IMR-90 (cell line): Measurements from ENCODE around the gene SLC25A41. TPM values are rescaled to one million over a fixed set of nuclear protein-coding genes. Genes with fewer than 3 reads are reported as not detected.
A peak's percentile ranks its signal among the peaks of the same experiment; 100 is the strongest.

Experiments
- ATAC-seq: fragments of 200-7000 bp; cut with Tn5 transposase; 2 replicates; pipeline ENCODE4 v1.9.1; 2020; ENCODE audit warnings: low read depth, mild to moderate bottlenecking, moderate library complexity
- BruUV-seq: library from RNA; stranded (reverse); fragments of 400-500 nt; replicated peaks from 2 replicates; lab custom pipeline; 2021; lab: Mats Ljungman, UMichigan
- CTCF ChIA-PET: fragments of 300-600 bp; formaldehyde crosslinking; extraction: SDS; loops from one replicate; lab custom pipeline; 2021; ENCODE audit warnings: antibody characterized with exemption; lab: Yijun Ruan, JAX
- POLR2A ChIA-PET: fragments of 300-600 bp; sonication (Branson Sonifier 250); formaldehyde crosslinking; loops from one replicate; lab custom pipeline; 2022; ENCODE audit warnings: antibody characterized with exemption; ENCODE audit not compliant: unreplicated experiment; lab: Charles Lee
- DNase-seq: peaks from one replicate; pipeline ENCODE4 v3.0.0; 2013
- H2AFZ ChIP-seq: replicated peaks from 2 replicates; pipeline ENCODE3; 2013; ENCODE audit warnings: low read length, mild to moderate bottlenecking; ENCODE audit not compliant: poor library complexity
- H2AK5ac ChIP-seq: 2 replicates; pipeline ENCODE4 v1.6.1; 2013; ENCODE audit warnings: low read depth, low read length, inconsistent platforms
- H2AK9ac ChIP-seq: replicated peaks from 2 replicates; pipeline ENCODE3; 2013; ENCODE audit warnings: mild to moderate bottlenecking, low read depth, low read length, moderate library complexity; ENCODE audit not compliant: poor library complexity
- H2BK120ac ChIP-seq: 2 replicates; pipeline ENCODE4 v1.6.1; 2013; ENCODE audit warnings: low read depth, low read length, inconsistent platforms
- H2BK15ac ChIP-seq: 3 replicates; pipeline ENCODE4 v1.6.1; 2013; ENCODE audit warnings: low read depth, low read length, inconsistent platforms
- H2BK20ac ChIP-seq: 2 replicates; pipeline ENCODE4 v1.6.1; 2013; ENCODE audit warnings: low read depth, mild to moderate bottlenecking, inconsistent platforms, low read length, moderate library complexity
- H2BK5ac ChIP-seq: 2 replicates; pipeline ENCODE4 v1.6.1; 2013; ENCODE audit warnings: mild to moderate bottlenecking, low read depth, low read length, inconsistent platforms; ENCODE audit not compliant: poor library complexity, severe bottlenecking
- H3K14ac ChIP-seq: replicated peaks from 2 replicates; pipeline ENCODE4 v1.6.1; 2013; ENCODE audit warnings: low read depth, low read length, inconsistent platforms
- H3K18ac ChIP-seq: 2 replicates; pipeline ENCODE4 v1.6.1; 2013; ENCODE audit warnings: low read depth, low read length, control low read depth
- H3K23ac ChIP-seq: 2 replicates; pipeline ENCODE4 v1.6.1; 2013; ENCODE audit warnings: low read depth, low read length, inconsistent platforms
- H3K27ac ChIP-seq: 2 replicates; pipeline ENCODE4 v1.5.1; 2013; ENCODE audit warnings: mild to moderate bottlenecking, control low read depth, low read length; ENCODE audit not compliant: insufficient read depth
- H3K27me3 ChIP-seq: 2 replicates; pipeline ENCODE4 v1.6.1; 2013; ENCODE audit warnings: low read length; ENCODE audit not compliant: control insufficient read depth, insufficient read depth
- H3K36me3 ChIP-seq: 2 replicates; pipeline ENCODE4 v1.6.1; 2013; ENCODE audit warnings: low read length, mixed read lengths; ENCODE audit not compliant: control insufficient read depth, insufficient read depth
- H3K4ac ChIP-seq: 2 replicates; pipeline ENCODE4 v1.6.1; 2013; ENCODE audit warnings: low read depth, low read length, inconsistent platforms
- H3K4me1 ChIP-seq: 2 replicates; pipeline ENCODE4 v1.6.1; 2013; ENCODE audit warnings: low read length, mixed read lengths; ENCODE audit not compliant: control insufficient read depth, insufficient read depth
- H3K4me2 ChIP-seq: 2 replicates; pipeline ENCODE4 v1.6.1; 2013; ENCODE audit warnings: low read depth, mild to moderate bottlenecking, control low read depth, low read length, moderate library complexity
- H3K4me3 ChIP-seq: 2 replicates; pipeline ENCODE4 v1.5.1; 2013; ENCODE audit warnings: low read depth, mild to moderate bottlenecking, control low read depth, low read length, moderate library complexity; ENCODE audit not compliant: insufficient read depth
- H3K56ac ChIP-seq: 2 replicates; pipeline ENCODE4 v1.6.1; 2013; ENCODE audit warnings: low read length, inconsistent platforms; ENCODE audit not compliant: insufficient read depth; ENCODE audit errors: extremely low read depth
- H3K79me1 ChIP-seq, 2 experiments: 2 replicates each; pipeline ENCODE4 v1.6.1; 2013; ENCODE audit warnings: low read length in 2 of 2, inconsistent platforms in 1 of 2, low read depth in 1 of 2
- H3K9ac ChIP-seq: 2 replicates; pipeline ENCODE4 v1.6.1; 2013; ENCODE audit warnings: low read depth, low read length, control low read depth
- H3K9me1 ChIP-seq: 2 replicates; pipeline ENCODE4 v1.6.1; 2013; ENCODE audit warnings: low read length, inconsistent platforms; ENCODE audit not compliant: insufficient read depth
- H3K9me3 ChIP-seq: 2 replicates; pipeline ENCODE4 v1.6.1; 2013; ENCODE audit warnings: low read length; ENCODE audit not compliant: control insufficient read depth, insufficient read depth
- H4K20me1 ChIP-seq: 2 replicates; pipeline ENCODE4 v1.6.1; 2013; ENCODE audit warnings: low read length, inconsistent platforms; ENCODE audit not compliant: insufficient read depth
- H4K5ac ChIP-seq: 2 replicates; pipeline ENCODE4 v1.6.1; 2013; ENCODE audit warnings: mild to moderate bottlenecking, low read depth, low read length, control low read depth
- H4K8ac ChIP-seq, 2 experiments: 2 replicates each; pipeline ENCODE4 v1.6.1; 2013; ENCODE audit warnings: low read depth in 2 of 2, low read length in 2 of 2, control low read depth in 1 of 2, inconsistent platforms in 1 of 2
- H4K91ac ChIP-seq: 2 replicates; pipeline ENCODE4 v1.6.1; 2013; ENCODE audit warnings: low read depth, low read length, inconsistent platforms; ENCODE audit not compliant: insufficient read depth
- BHLHE40 ChIP-seq: fragments of 150-350 bp; IDR thresholded peaks from 2 replicates; pipeline ENCODE4 v1.6.1; 2016; ENCODE audit warnings: mild to moderate bottlenecking, low read depth, low read length
- CEBPB ChIP-seq: IDR thresholded peaks from 2 replicates; pipeline ENCODE4 v1.6.1; 2012; ENCODE audit warnings: low read depth, low read length, improper control_type of control experiment
- CHD1 ChIP-seq: IDR thresholded peaks from 2 replicates; pipeline ENCODE4 v1.6.1; 2012; ENCODE audit warnings: low read depth, low read length, improper control_type of control experiment
- CTCF ChIP-seq: conservative IDR thresholded peaks from 2 replicates; pipeline ENCODE4 v1.5.1; 2012; ENCODE audit warnings: mild to moderate bottlenecking, low read depth, low read length, improper control_type of control experiment
- ELK1 ChIP-seq: fragments of 150-350 bp; IDR thresholded peaks from 2 replicates; pipeline ENCODE4 v1.6.1; 2016; ENCODE audit warnings: low read depth, mild to moderate bottlenecking, low read length, moderate library complexity, borderline replicate concordance
- MAFK ChIP-seq: IDR thresholded peaks from 2 replicates; pipeline ENCODE4 v1.6.1; 2012; ENCODE audit warnings: low read depth, low read length, improper control_type of control experiment
- MAZ ChIP-seq: IDR thresholded peaks from 2 replicates; pipeline ENCODE4 v1.6.1; 2012; ENCODE audit warnings: low read depth, mild to moderate bottlenecking, low read length, improper control_type of control experiment, moderate library complexity, borderline replicate concordance
- RAD21 ChIP-seq: IDR thresholded peaks from 2 replicates; pipeline ENCODE4 v1.6.1; 2012; ENCODE audit warnings: low read length, improper control_type of control experiment
- RFX5 ChIP-seq: IDR thresholded peaks from 2 replicates; pipeline ENCODE4 v1.8.0; 2012; ENCODE audit warnings: low read depth, mild to moderate bottlenecking, low read length, moderate library complexity
- USF2 ChIP-seq: fragments of 150-350 bp; IDR thresholded peaks from 2 replicates; pipeline ENCODE4 v1.6.1; 2017; ENCODE audit warnings: mild to moderate bottlenecking, antibody characterized with exemption, low read length, low read depth
- WGBS, 2 experiments: methylation state at CpG; one replicate each; pipeline versions ENCODE4 v1.1.5 to v1.1.7; 2013; ENCODE audit warnings: missing lambda C conversion rate in 2 of 2; ENCODE audit not compliant: insufficient read length in 1 of 2; ENCODE audit errors: extremely low coverage in 2 of 2; 5-methylcytosine and 5-hydroxymethylcytosine counted together
- dilution Hi-C: fragments of 300-500 bp; cut with HindIII; formaldehyde crosslinking; loops from one replicate; pipeline ENCODE4 v1.14.3; 2018; ENCODE audit warnings: low sequenced_read_pairs; ENCODE audit not compliant: unreplicated experiment
- in situ Hi-C: fragments of 300-500 bp; cut with MboI; formaldehyde crosslinking; loops from 3 replicates; pipeline ENCODE4 v1.14.3; 2019; ENCODE audit warnings: low sequenced_read_pairs, inconsistent platforms, mixed read lengths
- intact Hi-C: fragments of 100-400 bp; cut with micrococcal nuclease; formaldehyde crosslinking; loops from 2 replicates; pipeline ENCODE4 v1.10.0; 2022
- polyA plus RNA-seq, 3 experiments: library from polyadenylated mRNA; depleted of rRNA; stranded (reverse); fragments of >200 nt; gene quantifications; 2 replicates each; pipeline ENCODE4 v1.2.3, GENCODE V29; 2012; ENCODE audit warnings: low replicate concordance in 1 of 3
- total RNA-seq: library from RNA; depleted of rRNA; stranded (reverse); fragments of >200 nt; gene quantifications from 2 replicates; pipeline ENCODE4 v1.2.3, GENCODE V29; 2012

SLC25A41 gene
- total and polyA plus RNA-seq, 2 of the 4 experiments (the other 2 are of a cell fraction) = not detected

DNA sequence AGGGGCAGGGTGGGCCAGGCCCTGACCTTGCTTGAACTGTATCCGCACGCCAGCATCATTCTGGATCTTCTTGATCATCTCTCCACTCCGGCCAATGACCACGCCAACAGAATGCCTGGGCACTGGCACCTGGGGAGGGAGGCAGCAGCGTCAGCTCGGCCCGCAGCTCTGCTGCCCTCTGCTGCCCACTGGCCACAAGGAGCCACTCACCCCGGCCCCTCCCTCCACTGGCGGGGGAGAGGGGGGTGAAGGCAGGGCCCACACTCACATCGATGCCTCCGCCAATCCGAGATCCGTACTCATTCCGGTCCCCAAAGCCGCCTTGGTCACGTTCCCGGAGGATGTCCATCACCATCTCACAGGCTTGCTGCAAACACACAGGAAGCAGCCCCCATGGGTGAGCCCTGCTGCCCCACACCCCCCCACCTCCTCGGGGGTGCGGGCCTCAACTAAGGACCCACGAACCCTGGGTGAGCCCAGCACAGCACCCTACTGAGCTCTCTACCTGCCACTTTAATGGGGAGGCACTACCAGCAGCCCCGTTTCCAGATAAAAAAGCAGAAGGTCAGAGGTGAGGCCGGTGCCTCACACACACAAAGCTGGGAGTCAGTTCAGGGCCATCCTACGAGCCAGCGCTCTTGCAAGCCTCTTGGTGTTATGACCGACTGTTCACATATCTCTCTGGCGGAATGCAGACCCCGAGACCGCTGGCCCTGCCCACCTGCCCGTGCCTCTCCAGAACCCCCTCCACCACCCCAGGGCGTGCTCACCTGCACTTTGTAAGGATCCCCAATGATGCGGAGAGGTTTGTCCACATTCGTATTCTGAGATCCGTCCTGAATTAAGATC is 15.6 kb downstream of the SLC25A41 start (continued):
- TF ChIP-seq MAZ (peak; percentile 58; the same call in 1 of the 2 replicates), RFX5 (no peak)

DNA sequence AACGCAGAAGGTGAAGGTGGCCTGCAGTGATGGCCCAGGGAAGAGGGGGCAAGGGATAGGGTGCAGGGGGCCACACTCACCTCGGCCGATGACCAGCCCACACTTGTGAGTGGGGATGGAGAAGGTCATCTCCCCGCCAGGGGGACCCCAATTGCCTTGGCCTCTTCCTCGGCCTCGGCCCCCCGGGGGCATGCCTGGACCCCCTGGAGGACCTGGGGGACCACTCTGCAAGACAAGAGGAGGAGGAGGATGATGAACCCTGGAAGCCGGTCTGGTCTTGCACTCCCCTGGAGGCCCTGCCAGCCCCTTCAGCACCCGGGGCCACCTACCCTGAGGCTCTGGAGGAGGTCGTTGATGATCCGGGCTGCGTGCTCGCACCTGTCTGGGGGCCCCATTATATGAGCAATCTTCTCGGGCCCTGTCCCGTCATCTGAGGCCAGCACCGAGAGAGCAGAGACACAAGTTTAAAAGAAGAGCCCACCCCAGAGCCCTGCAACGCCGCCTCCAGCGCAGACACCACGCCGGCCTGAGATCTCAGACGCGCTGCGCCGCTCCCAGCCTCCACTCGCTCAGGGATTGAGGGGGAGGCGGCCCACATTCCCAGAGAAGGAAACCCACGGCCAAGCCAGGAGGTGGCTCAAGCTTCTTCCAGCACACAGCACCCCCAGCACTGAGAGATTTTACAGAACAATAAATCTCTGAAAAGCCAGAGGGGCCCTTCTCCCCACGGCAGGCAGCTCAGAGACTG is 16.7 kb downstream of the SLC25A41 start:
- Histone ChIP-seq H2BK15ac (no peak overlapping the region), H2AFZ (no peak overlapping the region), H4K5ac (no peak overlapping the region), H3K36me3 (peaks cover 80% of the 10 kb centered on the region), H2AK5ac (no peak overlapping the region), H2BK120ac (no peak overlapping the region), H3K14ac (no peak overlapping the region), H4K8ac (no peak overlapping the region), H3K4me1 (no peaks in the 10 kb centered on the region), H3K4me3 (no peak overlapping the region), H3K4ac (no peak overlapping the region), H4K91ac (no peak overlapping the region), H3K23ac (no peak overlapping the region), H2AK9ac (no peak overlapping the region), H3K56ac (no peak overlapping the region), H3K27ac (no peak overlapping the region), H3K9me1 (no peaks in the 10 kb centered on the region), H3K27me3 (no peaks in the 10 kb centered on the region), H2BK20ac (no peak overlapping the region), H3K79me1 (peaks cover 0 to 38% of the 10 kb centered on the region in 2 experiments; a peak in 2 of 4 replicates), H3K18ac (no peak overlapping the region), H4K20me1 (peaks cover 46% of the 10 kb centered on the region), H3K9me3 (no peaks in the 10 kb centered on the region), H2BK5ac (no peak overlapping the region), H3K9ac (no peak overlapping the region), H3K4me2 (no peak overlapping the region)
- WGBS, 2 experiments = 84% methylated on average over 5 of the region's 29 CpGs; no CpG with 5 or more reads in 1 of the 2 experiments
- ATAC-seq (no peak), DNase-seq (no peak)
- ChIA-PET POLR2A (no interaction called here), CTCF (no interaction called here)
- dilution Hi-C loops (no loop called here), in situ Hi-C loops (no loop called here), intact Hi-C loops (loop anchor here (10.0 kb wide), 1 partner anchor 372 kb away; no protein-coding TSS in a partner anchor)
- no TSS peak for BruUV-seq
- no peak for TF ChIP-seq MAFK
- TF ChIP-seq RAD21 = no peak
- no peak for TF ChIP-seq CHD1
- TF ChIP-seq CTCF = no peak
- TF ChIP-seq BHLHE40 = no peak
- TF ChIP-seq ELK1 = no peak
- no peak for TF ChIP-seq USF2
- TF ChIP-seq MAZ = no peak
- no peak for TF ChIP-seq CEBPB
